GM18519 (cell line): ENCODE measurements around the gene ATL2.

Experiments used
- ATAC-seq: cut with Tn5 transposase; IDR thresholded peaks from one replicate; pipeline ENCODE4 v1.9.1; 2021; ENCODE audit warnings: mild to moderate bottlenecking, moderate library complexity; ENCODE audit not compliant: unreplicated experiment, low FRiP score

The ATL2 gene

GRCh38 chr2:38255211-38255610 is 121.9 kb downstream of the ATL2 start:
- no peak for ATAC-seq

GRCh38 chr2:38254796-38255195 is 122.3 kb downstream of the ATL2 start:
- ATAC-seq = no peak

- no peak for ATAC-seq
These were observed 125.1 kb downstream of the ATL2 start for GRCh38 chr2:38251940-38252339.

GRCh38 chr2:38248707-38249106 is 128.4 kb downstream of the ATL2 start:
- no peak for ATAC-seq

GRCh38 chr2:38248255-38248654 is 128.8 kb downstream of the ATL2 start:
- ATAC-seq = no peak

DNA sequence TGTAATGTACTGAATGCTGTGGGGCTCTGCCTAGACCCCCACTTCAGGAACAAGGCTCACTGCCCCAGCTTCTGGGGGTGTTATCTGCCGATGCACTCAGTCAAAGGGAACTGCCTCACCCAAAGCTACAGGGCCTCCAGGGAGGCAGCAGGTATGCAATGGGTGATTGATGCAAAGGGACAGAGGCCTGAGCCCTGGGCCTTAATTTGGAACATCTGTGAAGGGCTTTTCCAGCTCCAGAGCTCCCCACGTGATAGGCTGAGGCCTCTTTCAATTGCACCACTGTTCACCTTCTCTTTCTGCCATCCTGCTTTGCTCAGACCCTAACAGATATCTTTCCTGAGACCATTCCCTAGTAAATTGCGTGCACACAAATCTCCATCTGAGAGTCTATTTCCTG is 131.0 kb downstream of the ATL2 start:
- no peak for ATAC-seq

- no peak for ATAC-seq
These were observed 131.9 kb downstream of the ATL2 start for GRCh38 chr2:38245114-38245641.

- no peak for ATAC-seq
These were observed 132.8 kb downstream of the ATL2 start for GRCh38 chr2:38244301-38244700.
